ENCODE measurements around the gene NCKAP1. TPM values are rescaled to one million over a fixed set of nuclear protein-coding genes. Genes with fewer than 3 reads are reported as not detected.

NCKAP1 gene
- total RNA-seq: 111 and 185 TPM in 2 replicates

GRCh38 chr2:183038341-183039300 is at the start of gene NCKAP1:
Gene NCKAP1 (minus strand): TSS chr2:183038457. CDS start chr2:183038099, 358 bp downstream.

GRCh38 chr2:183078464-183079138 is 40.3 kb upstream of the NCKAP1 start, which contains the start of gene DUSP19:
Gene DUSP19 (plus strand): TSS chr2:183078747. CDS start chr2:183078934, 187 bp downstream.

GRCh38 chr2:182866461-182867406 is 171.5 kb downstream of the NCKAP1 start, which contains the start of gene FRZB:
Gene FRZB (minus strand): TSS chr2:182866637. CDS start chr2:182866552, 85 bp downstream.

Small RNA genes lying within 50 kb of the gene (small RNA-seq; reads per million reads assigned to genes)
- gene RF00019 (ENCODE audit: low replicate concordance) (not detected), gene RF00599 (ENCODE audit: low replicate concordance) (not detected), gene RNU6-1122P (ENCODE audit: low replicate concordance) (not detected)

Other genes with a start within 250 kb of the NCKAP1 start
- 0.14 and 0.66 TPM in 2 replicates for gene FRZB, start 171.8 kb downstream of the NCKAP1 start, total RNA-seq
- gene DUSP19, start 40.3 kb upstream of the NCKAP1 start, total RNA-seq: 0.88 and 2.9 TPM in 2 replicates
- gene NUP35, start 86.0 kb upstream of the NCKAP1 start, total RNA-seq: 5.0 and 23.2 TPM in 2 replicates

Data from placental pericyte (primary cell).